Cortex of kidney (tissue), 1 donor: ENCODE results near the gene TMEM171.

ENCODE experiments used
- DNase-seq: peaks from one replicate; lab custom pipeline; 2025; lab: John Stamatoyannopoulos, UW

Gene TMEM171, protein sequence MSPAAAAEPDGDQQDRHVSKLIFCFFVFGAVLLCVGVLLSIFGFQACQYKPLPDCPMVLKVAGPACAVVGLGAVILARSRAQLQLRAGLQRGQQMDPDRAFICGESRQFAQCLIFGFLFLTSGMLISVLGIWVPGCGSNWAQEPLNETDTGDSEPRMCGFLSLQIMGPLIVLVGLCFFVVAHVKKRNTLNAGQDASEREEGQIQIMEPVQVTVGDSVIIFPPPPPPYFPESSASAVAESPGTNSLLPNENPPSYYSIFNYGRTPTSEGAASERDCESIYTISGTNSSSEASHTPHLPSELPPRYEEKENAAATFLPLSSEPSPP

DNA sequence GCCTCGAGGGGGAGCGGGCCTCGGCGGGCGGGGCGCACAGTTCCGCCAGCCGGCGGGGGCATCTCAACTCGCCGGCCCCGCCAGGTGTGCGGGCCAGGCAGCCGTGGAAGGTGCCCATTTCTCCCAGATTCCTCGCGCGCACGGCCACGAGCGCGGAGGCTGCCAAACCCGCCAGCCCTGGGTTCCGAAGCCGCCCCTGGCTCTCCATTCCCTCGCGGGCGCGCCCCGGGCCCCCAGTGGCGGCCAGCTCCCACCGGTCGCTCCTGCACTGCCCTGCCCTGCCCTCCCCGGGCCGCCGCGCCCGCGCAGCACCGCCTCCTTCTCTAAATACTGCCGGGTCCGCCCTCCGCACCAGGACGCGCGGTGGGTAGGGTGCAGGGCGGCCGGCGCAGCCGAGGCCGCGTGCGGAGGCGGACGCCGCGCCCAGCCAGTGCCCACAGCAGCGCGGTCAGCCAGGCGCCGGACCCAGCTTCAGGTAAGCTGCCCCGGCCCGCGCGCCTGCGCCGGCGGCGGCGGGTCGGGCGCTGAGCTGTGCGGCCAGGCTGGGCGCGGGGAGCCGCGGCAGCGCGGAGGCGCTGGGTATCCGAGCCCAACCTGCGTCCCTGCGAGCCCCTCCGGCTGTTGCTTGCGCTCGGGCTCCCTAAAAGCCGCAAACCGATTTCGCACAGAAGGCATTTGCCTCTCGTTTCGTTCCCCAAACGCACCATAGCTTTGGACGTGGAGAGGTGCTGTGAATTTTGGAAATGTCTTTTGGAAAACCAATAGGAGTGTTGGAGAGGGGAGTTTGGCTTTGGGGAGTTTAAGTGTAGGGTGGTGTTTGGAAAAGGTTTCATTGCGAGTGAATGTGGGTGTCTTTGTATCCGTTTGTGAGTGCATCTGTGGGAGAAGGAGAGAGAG is at the start of gene TMEM171:
Gene TMEM171, plus strand, starts transcription at position 354 of the 897 bp plus-strand sequence. CDS start 2,799 bp downstream, outside the sequence.
- no peak for DNase-seq

DNA sequence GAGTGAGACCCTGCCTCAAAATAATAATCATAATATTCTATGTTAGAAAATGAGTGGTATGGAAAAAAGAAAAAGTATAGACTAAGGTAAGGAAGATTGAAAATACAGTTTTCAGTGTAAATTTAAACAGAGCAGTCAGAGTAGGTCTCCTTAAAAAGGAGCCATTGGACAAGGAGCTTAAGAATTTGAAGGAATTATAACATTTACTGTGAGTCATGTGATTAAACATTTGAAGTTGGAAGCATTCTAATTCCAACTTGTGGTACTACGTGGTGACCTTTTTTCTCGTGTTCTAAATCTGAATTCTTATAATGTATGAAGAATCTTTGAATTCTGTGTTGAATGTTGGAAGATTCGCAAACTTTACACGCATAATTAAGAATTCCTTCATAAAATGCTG is 39.3 kb upstream of the TMEM171 start:
- no peak for DNase-seq

DNA sequence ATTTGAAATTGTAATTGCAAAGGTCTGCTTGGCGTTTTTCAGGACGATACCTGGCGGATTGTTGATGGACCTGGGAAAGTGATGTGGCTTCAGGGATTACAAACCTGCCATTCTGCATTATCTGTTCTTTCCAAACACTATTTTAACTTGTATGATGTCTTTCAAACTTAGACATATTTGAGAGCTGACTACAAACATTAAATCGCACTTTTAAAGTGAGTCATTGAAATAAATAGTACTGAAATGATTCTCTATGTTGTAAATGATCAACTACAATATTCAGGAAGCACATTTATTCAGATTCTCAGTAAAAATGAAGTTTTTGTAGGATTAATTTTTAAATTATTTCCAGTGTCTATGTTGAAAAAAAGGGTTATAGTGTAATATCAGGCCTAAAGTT is 32.3 kb upstream of the TMEM171 start:
- no peak for DNase-seq

DNA sequence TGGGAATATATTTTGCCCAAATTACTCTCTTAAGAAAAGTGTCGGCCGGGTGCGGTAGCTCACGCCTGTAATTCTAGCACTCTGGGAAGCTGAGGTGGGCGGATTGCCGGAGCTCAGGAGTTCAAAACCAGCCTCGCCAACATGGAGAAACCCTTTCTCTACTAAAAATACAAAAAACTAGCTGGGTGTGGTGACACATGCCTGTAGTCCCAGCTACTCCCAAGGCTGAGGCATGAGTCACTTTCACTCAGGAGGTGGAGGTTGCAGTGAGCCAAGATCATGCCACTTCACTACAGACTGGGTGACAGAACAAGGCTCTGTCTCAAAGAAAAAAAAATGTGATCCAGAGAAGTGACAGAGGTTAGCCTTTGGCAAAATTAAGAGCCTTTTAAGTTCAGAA is 26.4 kb upstream of the TMEM171 start:
- DNase-seq, result no peak

DNA sequence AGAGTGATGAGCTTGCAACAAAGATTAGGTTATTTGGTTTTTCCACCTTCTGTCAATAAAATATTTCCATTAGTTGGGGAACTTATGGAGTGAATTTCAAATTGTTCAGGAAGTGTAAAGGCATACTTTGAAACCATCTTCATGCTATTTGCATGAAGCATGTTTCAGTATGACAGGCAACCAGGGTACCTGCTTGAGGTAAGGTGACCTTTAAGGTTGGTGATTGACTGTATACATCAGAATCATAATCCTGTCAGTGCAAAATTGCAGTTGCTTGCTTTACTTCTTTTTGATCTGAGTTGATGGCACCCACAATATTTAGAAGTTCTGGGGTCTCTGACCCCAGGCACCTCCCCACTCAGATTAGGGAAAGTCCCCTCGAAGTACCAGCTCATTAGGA is 26.0 kb upstream of the TMEM171 start:
- no peak for DNase-seq

DNA sequence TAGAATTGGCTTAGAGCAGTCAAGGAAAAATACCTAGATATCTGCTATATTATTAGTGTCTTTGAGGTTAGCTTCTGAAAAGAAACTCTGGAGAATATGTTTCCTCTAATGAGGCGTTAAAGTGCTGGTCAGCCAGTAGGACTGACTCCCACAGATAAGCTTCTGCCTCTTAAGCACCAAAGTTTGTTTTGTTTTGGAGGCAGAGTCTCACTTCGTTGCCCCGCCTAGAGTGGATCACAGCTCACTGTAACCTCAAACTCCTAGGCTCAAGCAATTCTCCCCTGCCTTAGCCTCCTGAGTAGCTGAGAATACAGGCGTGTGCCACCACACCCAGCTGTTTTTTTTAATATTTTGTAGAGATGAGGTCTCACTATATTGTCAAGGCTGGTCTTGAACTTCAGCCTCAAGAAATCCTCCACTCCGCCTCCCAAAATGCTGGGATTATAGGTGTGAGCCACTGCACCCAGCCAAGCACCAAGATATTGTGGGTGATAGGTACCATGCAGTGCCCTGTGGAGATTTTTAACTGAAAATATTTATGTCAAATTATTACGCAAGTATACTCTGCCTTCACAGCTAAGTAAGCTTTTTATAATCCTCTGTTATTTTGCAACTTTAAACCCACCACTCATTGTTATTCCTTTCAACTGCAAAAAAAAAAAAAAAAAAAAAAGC is 24.7 kb upstream of the TMEM171 start:
- no peak for DNase-seq

DNA sequence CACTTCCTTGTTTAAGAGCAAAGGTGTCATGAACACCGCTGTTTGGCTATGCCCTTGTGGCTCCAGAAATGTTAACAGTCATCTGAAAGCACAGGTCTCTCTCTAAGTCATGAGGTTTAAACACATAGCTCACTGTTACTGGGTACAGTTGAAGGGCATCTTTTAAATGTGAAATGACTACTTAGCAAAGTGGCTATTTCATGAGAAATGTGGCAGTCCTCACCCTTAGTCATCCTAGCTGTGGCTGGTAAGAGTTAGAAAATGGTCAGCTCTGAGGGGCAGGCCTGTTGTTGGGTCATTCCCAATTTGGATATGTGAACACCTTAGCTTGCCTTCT is 24.2 kb upstream of the TMEM171 start:
- no peak for DNase-seq

DNA sequence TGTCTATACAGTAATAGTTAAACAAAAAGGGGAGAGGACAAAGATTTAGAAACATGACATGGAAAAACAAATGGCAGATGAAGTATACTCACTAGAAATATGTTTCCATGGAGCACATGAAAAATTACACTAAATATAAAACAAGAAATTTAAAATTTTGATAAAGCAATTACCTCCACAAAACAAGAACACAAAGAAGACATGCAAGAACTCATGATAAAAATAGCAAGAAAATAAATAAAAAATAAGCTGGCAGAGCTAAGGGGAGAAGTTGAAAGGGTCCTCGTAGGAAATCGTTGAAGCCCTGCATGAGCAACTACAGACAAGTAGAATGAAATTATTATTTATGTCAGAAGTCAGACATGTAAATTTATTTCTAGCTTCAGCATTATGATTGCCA is 22.6 kb upstream of the TMEM171 start:
- DNase-seq, result no peak

DNA sequence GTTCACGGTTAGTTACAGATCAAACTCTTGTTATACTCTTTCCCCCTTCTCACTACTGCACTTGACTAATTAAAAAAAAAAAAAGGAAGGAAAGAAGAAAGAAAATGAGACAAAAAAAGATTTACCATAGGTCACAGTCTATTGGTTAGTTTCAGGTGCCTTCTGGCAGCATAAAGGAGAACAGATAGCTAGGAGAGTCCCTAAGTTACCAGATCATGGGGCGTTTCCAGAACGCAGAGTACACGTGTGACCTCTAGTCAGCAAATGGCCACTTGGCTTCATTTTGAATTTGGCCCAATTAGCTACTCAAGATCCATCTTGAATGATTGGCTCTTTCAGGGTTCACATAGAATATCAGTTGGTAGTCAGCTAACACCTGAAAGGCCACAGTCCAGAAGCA is 20.3 kb upstream of the TMEM171 start:
- no peak for DNase-seq

DNA sequence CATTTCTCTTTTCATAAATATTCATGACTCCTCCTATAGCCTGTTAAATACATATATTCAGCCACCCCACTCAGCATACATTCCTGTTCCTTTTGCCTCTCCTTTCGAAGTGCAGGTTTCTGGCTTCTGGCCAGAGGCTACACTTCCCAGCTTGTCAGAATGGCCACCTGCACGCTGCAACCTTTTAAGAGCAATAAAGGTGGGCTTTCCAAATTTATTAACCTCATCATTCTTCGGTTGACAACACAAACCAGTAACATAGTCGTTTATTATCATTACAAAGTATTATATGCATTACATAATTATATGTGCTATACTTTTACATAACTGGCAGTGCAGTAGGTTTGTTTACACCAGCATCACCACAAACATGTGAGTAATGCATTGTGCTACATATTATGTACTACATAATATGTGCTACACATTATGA is 16.5 kb upstream of the TMEM171 start:
- DNase-seq, result no peak

DNA sequence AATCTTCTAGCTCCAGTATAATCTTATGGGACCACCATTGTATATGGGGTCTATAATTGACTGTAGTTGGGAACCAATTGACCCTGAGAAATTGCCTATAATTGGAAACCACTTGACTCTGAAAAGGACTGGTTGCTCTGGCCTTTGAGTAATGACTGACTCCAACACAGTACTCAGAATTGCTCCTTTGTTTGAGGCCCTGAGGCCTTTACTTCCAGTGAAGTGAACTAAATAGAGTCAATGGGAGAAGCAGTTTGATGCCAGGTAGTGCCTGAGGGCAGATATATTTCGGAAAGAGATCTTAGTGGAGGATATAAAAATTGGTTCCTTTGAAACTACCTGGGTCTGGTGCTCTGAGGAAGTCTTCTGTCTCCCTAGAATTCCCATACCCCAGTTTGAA is 16.0 kb upstream of the TMEM171 start:
- DNase-seq, result no peak

DNA sequence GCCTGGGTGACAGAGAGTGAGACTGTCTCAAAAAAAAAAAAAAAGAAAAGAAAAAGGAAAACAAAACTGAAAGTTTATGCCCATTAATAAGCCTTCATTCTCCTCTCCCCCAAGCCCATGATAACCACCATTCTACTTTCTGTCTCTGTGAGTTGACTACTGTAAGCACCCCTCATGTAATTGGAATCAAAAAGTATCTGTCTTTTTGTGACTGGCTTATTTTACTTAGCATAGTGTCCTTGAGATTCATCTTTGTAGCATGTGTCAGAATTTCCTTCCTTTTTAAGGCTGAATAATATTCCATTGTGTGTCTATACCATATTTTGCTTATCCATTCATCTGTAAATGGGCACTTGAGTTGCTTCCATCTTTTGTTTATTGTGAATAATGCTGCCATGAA is 14.0 kb upstream of the TMEM171 start:
- DNase-seq, result no peak

DNA sequence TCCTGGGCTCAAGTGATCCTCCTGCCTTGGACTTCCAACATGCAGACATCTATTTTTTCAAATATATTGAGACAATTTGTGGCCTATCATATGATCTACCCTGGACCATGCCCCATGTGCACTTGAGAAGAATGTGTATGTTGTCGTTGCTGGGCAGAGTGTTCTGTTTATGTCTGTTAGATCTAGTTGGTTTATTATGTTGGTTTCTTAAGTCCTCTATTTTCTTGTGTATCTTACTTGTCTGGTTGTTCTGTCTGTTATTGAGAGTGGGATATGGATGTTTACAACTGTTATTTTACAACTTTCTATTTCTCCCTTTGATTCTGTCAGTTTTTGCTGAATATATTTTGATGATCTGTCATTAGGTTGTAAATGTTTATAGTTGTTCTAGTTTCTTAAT is 10.2 kb upstream of the TMEM171 start:
- no peak for DNase-seq

DNA sequence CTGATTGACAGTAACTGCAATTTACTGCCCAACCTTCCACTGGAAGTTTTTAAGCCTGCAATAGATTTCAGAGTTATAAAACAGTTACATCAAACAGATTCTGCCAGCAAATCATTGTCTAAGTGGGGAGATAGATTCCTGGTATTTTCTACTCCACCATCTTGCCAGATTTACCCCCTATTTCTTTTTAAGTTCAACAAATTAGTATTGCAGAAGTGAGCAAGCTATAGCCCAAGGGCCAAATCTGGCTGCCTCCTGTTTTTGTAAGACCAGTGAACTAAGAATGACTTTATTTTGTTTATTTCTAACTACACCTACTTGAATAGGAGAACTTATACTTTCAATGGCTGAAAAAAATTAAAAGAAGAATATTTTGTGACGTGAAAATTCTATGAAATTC is 8.8 kb upstream of the TMEM171 start:
- DNase-seq, result no peak

DNA sequence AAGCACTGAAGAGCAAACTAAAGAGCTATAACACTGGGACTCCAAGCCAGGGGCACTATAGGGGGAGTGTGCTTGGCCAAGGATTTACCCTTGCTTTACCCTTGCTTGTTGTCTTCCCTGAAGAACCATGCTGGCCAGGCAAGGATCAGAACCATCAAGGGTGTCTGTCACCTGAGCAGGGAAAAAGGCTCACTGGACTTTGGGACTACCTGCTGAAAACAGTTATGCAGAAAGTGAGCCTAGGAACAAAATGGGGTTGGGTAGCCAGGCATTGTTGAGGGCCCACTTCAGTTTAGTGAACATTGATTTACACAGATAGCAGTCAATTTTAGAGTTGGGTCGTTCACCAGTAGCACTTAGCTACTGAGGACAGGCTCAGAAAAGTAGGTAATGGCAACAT is 8.0 kb upstream of the TMEM171 start:
- DNase-seq, result no peak

DNA sequence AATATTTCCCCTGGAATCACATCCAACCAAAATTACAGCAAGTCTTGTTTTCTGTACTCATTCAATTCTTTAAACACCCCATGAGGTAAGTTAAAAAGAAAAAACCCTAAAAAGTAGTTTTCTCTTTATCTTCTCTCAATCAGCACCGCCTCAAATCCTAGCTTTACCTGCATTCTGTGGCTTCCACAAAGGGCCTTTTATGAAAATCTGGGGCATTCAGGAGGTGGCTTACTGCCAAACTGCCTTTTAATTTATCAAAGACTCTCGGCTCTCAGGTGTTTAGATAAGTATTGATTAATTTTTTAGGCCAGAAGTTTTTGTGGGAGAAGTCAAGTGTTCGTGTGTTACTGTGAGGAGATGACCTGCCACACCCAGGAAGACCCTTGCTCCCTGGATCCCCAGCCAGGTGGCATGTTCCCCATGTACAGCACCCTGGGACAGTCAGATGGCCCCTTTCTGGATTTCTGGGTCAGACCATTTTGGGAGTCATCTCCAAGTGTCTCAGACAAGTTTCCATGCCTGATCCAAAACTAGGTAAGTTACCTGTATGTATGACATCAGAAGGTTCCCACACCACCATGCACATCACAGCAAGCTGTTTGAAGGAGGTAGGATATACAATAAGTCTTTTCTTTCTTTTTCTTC is 6.2 kb upstream of the TMEM171 start:
- no peak for DNase-seq

DNA sequence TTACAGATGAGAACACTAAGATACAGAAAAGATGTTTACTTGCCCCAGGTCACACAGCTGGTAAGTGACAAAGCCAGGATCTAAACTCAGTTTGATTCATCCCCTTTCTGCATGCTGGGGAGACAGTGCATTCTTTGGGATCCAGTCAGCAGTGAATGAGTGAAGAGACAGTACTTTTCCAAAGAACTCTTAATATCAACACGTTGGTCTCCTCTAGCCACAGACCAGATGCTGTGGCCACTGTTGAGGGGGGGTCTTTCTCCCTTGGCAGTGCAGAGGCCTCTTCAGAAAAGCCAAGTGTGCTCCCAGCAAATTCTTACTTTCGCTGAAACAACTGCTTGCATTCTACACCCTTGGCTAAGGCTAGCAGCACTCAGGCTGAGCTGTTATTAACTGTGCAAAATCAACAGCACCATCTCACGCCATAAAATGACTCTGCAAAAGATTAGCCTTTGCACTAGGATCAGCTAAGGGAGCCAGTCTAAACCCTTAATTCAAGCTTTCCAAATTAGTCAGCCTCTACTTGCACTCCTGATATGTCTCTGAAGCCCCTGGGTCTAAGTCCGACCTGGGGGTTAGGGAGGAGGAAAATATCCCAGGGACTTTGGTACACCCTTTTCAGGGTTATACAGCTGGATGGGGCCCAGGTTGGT is 4.8 kb upstream of the TMEM171 start:
- no peak for DNase-seq

DNA sequence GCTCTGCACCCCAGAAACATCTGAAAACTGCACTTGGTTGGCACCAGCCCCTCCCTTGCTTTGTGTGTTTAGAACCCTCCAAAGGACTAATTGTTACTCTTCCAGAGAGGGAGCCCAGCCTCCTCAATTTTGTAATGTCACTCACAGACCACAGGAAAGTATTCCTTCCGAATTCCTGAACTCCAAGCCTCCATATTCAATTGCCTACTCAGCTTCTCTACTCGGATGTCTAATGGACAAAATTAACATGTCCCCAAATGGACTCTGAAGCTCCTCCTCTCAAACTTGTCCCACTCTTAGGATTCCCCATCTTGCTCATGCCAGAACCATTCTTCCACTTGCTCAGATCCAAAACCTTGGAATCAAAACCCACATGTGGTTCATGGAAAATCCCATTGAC is 3.9 kb upstream of the TMEM171 start:
- DNase-seq, result no peak

DNA sequence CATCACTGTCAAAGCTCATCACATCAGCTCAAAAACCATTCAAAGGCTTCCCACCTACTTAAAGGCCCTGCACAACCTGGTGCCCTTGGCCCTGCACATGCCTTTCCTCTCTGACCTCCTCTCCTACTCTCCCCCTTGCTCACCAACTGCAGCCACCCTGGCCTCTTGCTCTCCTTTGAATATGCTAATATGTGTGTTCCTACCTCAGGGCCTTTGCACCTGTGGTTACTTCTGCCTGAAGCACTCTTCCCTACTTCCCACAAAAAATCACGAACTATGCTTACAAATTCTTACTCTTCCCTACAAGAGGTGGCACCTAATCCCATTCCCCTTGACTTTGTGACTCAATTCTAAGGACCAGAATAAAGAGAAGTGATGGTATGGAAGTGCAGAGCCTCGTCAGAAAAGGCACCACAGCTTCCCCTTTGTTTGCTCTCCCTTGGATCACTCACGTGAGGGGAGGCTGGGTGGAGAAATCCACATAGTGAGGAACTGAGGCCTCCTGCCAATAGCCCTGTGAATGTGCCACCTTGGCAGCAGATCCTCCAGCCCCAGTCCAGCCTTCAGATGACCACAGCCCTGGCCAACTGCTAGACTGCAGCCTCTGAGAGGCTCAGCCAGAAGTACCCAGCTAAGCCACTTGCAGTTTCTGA is 3.2 kb upstream of the TMEM171 start:
- DNase-seq, result no peak

DNA sequence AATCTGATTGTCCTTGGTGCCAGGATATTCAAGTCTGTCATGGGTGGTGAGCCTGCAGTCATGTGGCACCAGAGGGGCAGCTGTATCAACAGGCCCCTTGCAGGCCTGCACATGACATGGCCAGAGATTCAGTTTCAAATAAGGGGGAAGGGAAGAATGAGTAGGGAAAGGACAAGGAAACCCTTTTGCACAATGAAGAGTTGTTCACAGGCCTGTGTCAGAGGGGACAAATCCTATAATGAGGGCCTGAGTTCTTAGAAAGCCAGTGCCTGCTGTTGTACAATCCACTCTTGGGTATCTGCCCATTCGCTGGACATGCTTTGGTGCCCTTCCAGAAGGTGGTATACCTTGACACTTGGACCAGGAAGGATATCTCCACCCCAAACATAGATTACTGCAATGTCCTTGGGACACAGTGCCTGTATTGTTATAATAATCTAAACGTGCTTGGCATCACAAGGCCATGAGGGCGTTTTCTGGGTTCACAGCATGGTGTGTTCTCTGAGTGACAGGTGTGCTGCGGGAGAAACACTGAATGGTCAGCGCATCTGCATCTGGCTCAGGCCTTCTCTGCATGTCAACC is 1.9 kb upstream of the TMEM171 start:
- DNase-seq, result no peak
